GM18870 (cell line): Measurements from ENCODE around the gene CLASP1.

Experiments
- ATAC-seq: cut with Tn5 transposase; IDR thresholded peaks from one replicate; pipeline ENCODE4 v1.9.1; 2021; ENCODE audit warnings: moderate library complexity; ENCODE audit not compliant: unreplicated experiment

CLASP1 gene

GRCh38 chr2:121297217-121297830, 351.9 kb downstream of the CLASP1 start:
- no peak for ATAC-seq

- no peak for ATAC-seq
Measured at GRCh38 chr2:121295911-121296650, 353.2 kb downstream of the CLASP1 start.

DNA sequence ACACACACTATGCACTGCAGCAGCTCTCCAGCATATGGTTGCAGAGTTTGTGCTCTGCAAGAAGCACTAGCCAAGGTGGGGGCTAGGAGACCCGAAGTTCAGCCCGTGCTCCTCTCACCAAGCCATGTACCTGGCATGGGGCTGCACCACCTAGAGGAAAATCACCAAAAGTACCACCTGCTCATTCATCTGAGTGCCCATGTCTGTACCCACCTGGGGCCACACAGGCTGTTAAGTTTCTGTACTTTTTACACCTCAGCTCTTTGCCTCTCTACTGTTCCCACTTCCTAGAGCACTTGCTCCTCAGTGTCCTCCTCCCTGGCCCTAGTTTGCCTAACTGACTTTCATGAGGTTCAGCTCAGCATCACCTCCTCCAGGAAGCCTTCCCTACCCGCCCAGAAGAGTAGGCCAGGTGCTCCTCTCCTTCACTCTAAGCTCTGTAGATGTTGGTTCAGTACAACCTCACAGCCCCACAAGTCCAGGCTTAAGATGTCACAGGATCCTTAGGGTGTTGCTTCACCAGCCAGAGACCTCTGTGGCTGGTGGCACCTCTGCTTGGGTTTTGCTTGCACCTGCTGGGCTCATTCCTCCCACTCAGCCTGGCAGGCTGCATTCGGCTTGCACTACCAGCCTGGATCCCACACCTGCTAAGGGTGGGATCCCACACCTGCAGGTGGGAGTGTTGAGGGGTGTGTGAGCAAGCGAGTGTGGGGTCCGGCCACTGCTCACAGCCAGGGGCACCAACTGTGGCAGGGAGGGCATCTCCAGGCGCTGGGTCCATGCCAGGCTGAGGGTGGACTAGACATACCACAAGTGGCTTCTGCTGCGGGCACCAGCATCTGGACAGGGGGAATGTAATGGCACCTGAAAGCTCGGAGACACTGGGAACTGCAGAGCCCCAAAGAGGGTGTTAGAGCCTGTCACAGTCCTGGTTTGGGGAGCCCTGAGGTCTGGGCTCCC, 354.1 kb downstream of the CLASP1 start:
- no peak for ATAC-seq

- no peak for ATAC-seq
Measured at GRCh38 chr2:121293450-121294325, 355.6 kb downstream of the CLASP1 start.

DNA sequence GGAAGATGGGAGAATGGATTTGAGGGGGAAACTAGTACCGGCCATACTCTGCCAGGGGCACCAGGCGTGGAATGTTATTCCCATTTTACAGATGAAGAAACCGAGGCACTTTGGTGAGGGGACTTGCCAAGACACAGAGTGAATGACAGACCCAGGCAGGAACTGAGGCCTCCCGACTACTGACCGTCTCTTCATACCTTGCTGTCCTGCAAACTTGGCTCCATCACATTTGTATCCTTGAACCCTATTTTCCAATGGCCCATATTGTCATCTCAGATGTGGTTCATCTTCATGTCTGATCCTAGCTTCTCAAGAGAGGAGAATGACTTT, 358.0 kb downstream of the CLASP1 start:
- ATAC-seq = no peak

DNA sequence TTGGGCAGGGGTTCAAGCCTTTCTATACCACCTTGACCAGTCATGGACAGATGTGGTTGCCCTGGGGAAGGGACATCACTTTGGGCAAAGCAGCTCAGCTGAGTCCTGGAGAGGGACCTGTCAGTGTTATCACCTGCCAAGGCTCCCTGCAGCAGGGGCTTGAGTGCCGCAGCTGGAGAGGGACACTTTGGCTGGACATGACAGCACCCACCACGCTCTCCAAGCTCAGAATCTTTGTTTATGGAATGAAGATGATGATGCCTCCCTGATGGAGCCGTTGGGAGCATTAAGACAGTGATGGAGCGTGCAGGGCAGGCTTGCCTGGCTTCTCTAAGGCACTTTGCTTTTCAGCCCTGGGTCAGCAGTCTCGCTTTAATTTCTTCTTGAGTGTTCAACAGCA, 360.0 kb downstream of the CLASP1 start:
- no peak for ATAC-seq

GRCh38 chr2:121288454-121289231, 360.6 kb downstream of the CLASP1 start:
- ATAC-seq = no peak

DNA sequence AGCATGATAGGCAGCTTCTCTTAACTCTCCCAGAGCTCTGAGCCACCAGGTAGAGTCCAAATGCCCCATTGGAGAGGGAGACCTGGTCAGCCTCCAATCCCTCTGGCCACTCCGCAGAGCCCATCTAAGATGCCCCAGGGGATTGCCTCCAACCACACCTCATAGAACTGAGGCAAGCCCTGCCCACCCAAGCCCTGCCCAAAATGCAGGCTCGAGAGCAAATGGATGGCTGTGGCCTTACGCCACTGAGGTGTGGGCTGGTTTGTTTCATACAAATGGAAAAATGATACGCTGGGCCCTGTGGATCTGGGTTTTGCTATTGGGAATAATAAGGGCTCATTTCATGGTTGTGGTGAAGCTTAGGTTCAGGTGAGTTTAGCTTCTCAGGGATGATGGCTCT, 361.3 kb downstream of the CLASP1 start:
- no peak for ATAC-seq
